Trophoblast cell (in vitro differentiated cells and primary cell): ENCODE results near the gene TTC21A.
A peak's percentile ranks its signal among the peaks of the same experiment; 100 is the strongest.

ENCODE experiments used
- DNase-seq, 2 donors: peaks; one replicate each; pipeline ENCODE4 v3.0.0-alpha.2; 2016
- H2AFZ ChIP-seq: 2 replicates; pipeline ENCODE4 v1.6.1; 2013; ENCODE audit warnings: low read length, moderate library complexity, mild to moderate bottlenecking; ENCODE audit not compliant: insufficient read depth, poor library complexity
- H2AK5ac ChIP-seq: 2 replicates; pipeline ENCODE4 v1.6.1; 2013; ENCODE audit warnings: mild to moderate bottlenecking, low read length
- H2BK120ac ChIP-seq: 2 replicates; pipeline ENCODE4 v1.6.1; 2013; ENCODE audit warnings: low read length, mild to moderate bottlenecking, moderate library complexity; ENCODE audit not compliant: insufficient read depth, poor library complexity
- H2BK12ac ChIP-seq: 2 replicates; pipeline ENCODE4 v1.6.1; 2013; ENCODE audit warnings: mild to moderate bottlenecking, low read length, moderate library complexity
- H2BK5ac ChIP-seq: 2 replicates; pipeline ENCODE4 v1.6.1; 2013; ENCODE audit warnings: low read length, low read depth, moderate library complexity, mild to moderate bottlenecking; ENCODE audit not compliant: poor library complexity
- H3K14ac ChIP-seq: 2 replicates; pipeline ENCODE4 v1.6.1; 2013; ENCODE audit warnings: mild to moderate bottlenecking, low read length
- H3K18ac ChIP-seq: 2 replicates; pipeline ENCODE4 v1.6.1; 2013; ENCODE audit warnings: mild to moderate bottlenecking, low read length
- H3K23ac ChIP-seq: 2 replicates; pipeline ENCODE4 v1.6.1; 2013; ENCODE audit warnings: low read length
- H3K27ac ChIP-seq: 2 replicates; pipeline ENCODE4 v1.5.1; 2013; ENCODE audit warnings: low read depth, mild to moderate bottlenecking, inconsistent platforms, low read length, moderate library complexity
- H3K27me3 ChIP-seq: 2 replicates; pipeline ENCODE4 v1.6.1; 2013; ENCODE audit warnings: inconsistent platforms, mild to moderate bottlenecking, low read length, moderate library complexity; ENCODE audit not compliant: insufficient read depth
- H3K36me3 ChIP-seq, 2 experiments: 1 replicate in 1 of 2; 2 replicates in 1 of 2; pipeline ENCODE4 v1.6.1; 2013; ENCODE audit warnings: low read length in 2 of 2, mild to moderate bottlenecking in 2 of 2, moderate library complexity in 1 of 2; ENCODE audit not compliant: insufficient read depth in 2 of 2, control insufficient read depth in 1 of 2
- H3K4ac ChIP-seq: 2 replicates; pipeline ENCODE4 v1.6.1; 2013; ENCODE audit warnings: low read depth, mild to moderate bottlenecking, low read length, moderate library complexity
- H3K4me1 ChIP-seq, 2 experiments: 1 replicate in 1 of 2; 2 replicates in 1 of 2; pipeline ENCODE4 v1.6.1; 2013; ENCODE audit warnings: low read length in 2 of 2, mild to moderate bottlenecking in 2 of 2, moderate library complexity in 1 of 2; ENCODE audit not compliant: insufficient read depth in 2 of 2, control insufficient read depth in 1 of 2
- H3K4me2 ChIP-seq: 2 replicates; pipeline ENCODE4 v1.6.1; 2013; ENCODE audit warnings: inconsistent platforms, mild to moderate bottlenecking, low read length, moderate library complexity
- H3K4me3 ChIP-seq: 2 replicates; pipeline ENCODE4 v1.5.1; 2013; ENCODE audit warnings: mild to moderate bottlenecking, low read depth, low read length, inconsistent platforms
- H3K79me1 ChIP-seq: one replicate; pipeline ENCODE4 v1.6.1; 2013; ENCODE audit warnings: low read length
- H3K79me2 ChIP-seq: 2 replicates; pipeline ENCODE4 v1.6.1; 2013; ENCODE audit warnings: low read length, mild to moderate bottlenecking; ENCODE audit not compliant: control insufficient read depth, insufficient read depth, poor library complexity
- H3K9ac ChIP-seq: 2 replicates; pipeline ENCODE4 v1.6.1; 2013; ENCODE audit warnings: mild to moderate bottlenecking, low read length
- H3K9me3 ChIP-seq: 2 replicates; pipeline ENCODE4 v1.6.1; 2013; ENCODE audit warnings: low read depth, mild to moderate bottlenecking, control low read depth, inconsistent platforms, low read length; ENCODE audit not compliant: insufficient read depth
- H4K12ac ChIP-seq: 2 replicates; pipeline ENCODE4 v1.6.1; 2013; ENCODE audit warnings: low read depth, mild to moderate bottlenecking, low read length, moderate library complexity
- H4K8ac ChIP-seq: 2 replicates; pipeline ENCODE4 v1.6.1; 2013; ENCODE audit warnings: low read depth, mild to moderate bottlenecking, low read length, moderate library complexity
- H4K91ac ChIP-seq: one replicate; pipeline ENCODE4 v1.6.1; 2013; ENCODE audit warnings: low read depth, mild to moderate bottlenecking, low read length, moderate library complexity
- WGBS: extraction: QIAGEN DNeasy Blood & Tissue Kit; methylation state at CpG from one replicate; pipeline ENCODE4 v1.1.7; 2013; ENCODE audit warnings: missing lambda C conversion rate; ENCODE audit not compliant: insufficient read length, insufficient coverage; ENCODE audit errors: extremely low coverage; 5-methylcytosine and 5-hydroxymethylcytosine counted together

TTC21A gene

DNA sequence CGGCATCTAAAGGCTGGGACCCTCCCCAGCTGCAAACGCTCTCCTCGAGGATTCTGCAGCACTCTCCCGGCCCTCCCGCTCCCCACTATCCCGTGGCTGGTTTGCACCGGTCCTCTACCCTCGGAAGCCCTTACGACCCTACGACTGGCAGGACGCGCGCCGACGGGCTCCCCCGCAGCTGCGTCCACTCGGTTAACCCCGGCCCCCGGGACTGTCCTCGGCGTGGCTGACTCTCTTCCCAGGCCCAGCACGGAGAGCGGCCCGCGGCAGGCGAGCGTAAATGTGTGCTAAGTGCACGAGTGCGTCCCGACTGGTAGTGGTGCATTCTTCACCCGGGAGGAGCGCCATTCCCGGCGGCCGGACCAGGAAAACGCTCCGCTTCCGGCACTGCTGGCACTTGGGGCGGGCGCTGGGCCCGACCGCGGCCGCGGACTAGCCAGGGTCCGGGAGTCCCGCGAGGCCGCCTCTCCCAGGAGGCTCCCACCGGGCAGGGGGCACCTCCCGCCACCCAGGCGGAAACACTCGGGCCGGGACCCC is 561 bp upstream of the TTC21A start:
- H4K91ac ChIP-seq, result peak overlapping the region; percentile 64
- peaks cover 3 to 4% of the 10 kb centered on the region in 2 experiments for H3K36me3 ChIP-seq
- H3K4ac ChIP-seq, result peak overlapping the region; percentile 74
- no peaks in the 10 kb centered on the region for H3K9me3 ChIP-seq
- peak overlapping the region; percentile 62 for H2BK5ac ChIP-seq
- peak; percentile 60 to 74 for DNase-seq
- no peaks in the 10 kb centered on the region for H3K27me3 ChIP-seq
- H3K18ac ChIP-seq, result peak overlapping the region; percentile 90
- H3K14ac ChIP-seq, result peak overlapping the region; percentile 89
- H3K4me1 ChIP-seq, result peaks cover 0 to 11% of the 10 kb centered on the region in 2 experiments
- peak overlapping the region; percentile 90 for H3K9ac ChIP-seq
- H3K27ac ChIP-seq, result peak overlapping the region; percentile 35
- peak overlapping the region; percentile 92 for H2AFZ ChIP-seq
- H3K79me2 ChIP-seq, result peaks cover 8% of the 10 kb centered on the region
- peak overlapping the region; percentile 74 for H2BK120ac ChIP-seq
- peak overlapping the region; percentile 52 for H2AK5ac ChIP-seq
- H3K4me2 ChIP-seq, result peak overlapping the region; percentile 71
- WGBS, result no CpG with 5 or more reads among the region's 55 CpGs
- no peak overlapping the region for H2BK12ac ChIP-seq
- H3K79me1 ChIP-seq, result peaks cover 10% of the 10 kb centered on the region
- H4K8ac ChIP-seq, result peak overlapping the region; percentile 20
- peak overlapping the region; percentile 81 for H4K12ac ChIP-seq
- peak overlapping the region; percentile 94 for H3K4me3 ChIP-seq
- H3K23ac ChIP-seq, result no peak overlapping the region

DNA sequence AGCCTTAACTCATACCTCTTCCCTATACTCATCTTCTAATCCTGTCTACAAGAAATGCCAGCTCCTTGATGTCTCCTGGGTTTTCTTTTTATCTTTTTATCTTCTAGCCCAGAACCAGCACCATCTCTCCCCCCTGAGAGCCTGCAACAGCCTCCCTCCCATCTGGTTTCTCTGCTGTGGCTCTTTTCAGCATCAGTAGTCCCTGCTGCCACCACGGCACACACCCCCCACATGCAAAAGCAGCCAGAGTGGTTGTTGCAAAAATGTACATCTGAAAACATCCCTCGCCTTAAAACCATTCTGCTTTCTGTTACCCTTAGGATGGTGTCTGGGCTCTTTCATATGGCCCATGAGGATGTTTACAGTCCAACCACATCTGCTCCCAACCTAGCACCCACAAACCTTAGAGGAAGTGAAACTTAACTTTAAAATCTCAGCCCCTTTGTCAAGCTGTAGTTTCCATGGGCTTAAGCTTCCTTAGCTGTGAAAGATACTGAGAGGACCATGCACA is 775 bp downstream of the TTC21A start:
- Histone ChIP-seq H2BK12ac (no peak overlapping the region), H3K4ac (no peak overlapping the region), H4K8ac (no peak overlapping the region), H3K79me2 (peaks cover 8% of the 10 kb centered on the region), H3K79me1 (peaks cover 10% of the 10 kb centered on the region), H3K4me3 (no peak overlapping the region), H3K27ac (no peak overlapping the region), H2AFZ (no peak overlapping the region), H3K23ac (no peak overlapping the region), H3K4me2 (peak overlapping the region; percentile 71), H2BK120ac (no peak overlapping the region), H2AK5ac (no peak overlapping the region), H2BK5ac (no peak overlapping the region), H3K36me3 (no peaks in the 10 kb centered on the region), H3K18ac (no peak overlapping the region), H4K91ac (no peak overlapping the region), H3K4me1 (peaks cover 0 to 11% of the 10 kb centered on the region in 2 experiments), H3K27me3 (no peaks in the 10 kb centered on the region), H3K9me3 (no peaks in the 10 kb centered on the region), H3K9ac (no peak overlapping the region), H4K12ac (no peak overlapping the region), H3K14ac (no peak overlapping the region)
- no CpG with 5 or more reads among the region's 2 CpGs for WGBS
- no peak for DNase-seq

DNA sequence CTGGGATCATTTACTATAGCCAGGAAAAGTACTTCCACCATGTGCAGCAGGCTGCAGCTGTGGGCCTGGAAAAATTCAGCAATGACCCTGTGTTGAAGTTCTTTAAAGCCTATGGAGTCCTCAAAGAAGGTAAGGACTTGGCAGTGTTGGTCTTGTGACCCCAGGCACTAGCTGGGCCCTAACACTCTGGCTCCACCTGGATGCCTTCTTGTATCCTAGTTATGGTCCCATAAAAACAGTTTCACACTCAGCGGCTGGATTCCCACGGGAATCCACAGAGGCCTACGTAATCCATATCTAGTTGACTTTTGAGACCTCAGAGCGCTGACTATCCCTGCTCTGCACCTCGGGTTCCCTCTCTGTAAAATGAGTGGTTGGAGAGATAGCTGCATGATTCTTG is 1.6 kb downstream of the TTC21A start:
- H2BK12ac ChIP-seq, result no peak overlapping the region
- no peak overlapping the region for H3K4ac ChIP-seq
- H2BK120ac ChIP-seq, result no peak overlapping the region
- no peak overlapping the region for H3K23ac ChIP-seq
- H2AFZ ChIP-seq, result no peak overlapping the region
- no peak overlapping the region for H3K4me2 ChIP-seq
- H3K36me3 ChIP-seq, result no peaks in the 10 kb centered on the region
- no peak overlapping the region for H4K8ac ChIP-seq
- no peak overlapping the region for H2BK5ac ChIP-seq
- H4K12ac ChIP-seq, result no peak overlapping the region
- no peak for DNase-seq
- H3K14ac ChIP-seq, result no peak overlapping the region
- no CpG with 5 or more reads among the region's 5 CpGs for WGBS
- H3K4me1 ChIP-seq, result peaks cover 0 to 11% of the 10 kb centered on the region in 2 experiments
- H2AK5ac ChIP-seq, result no peak overlapping the region
- no peak overlapping the region for H3K27ac ChIP-seq
- no peak overlapping the region for H4K91ac ChIP-seq
- H3K4me3 ChIP-seq, result no peak overlapping the region
- H3K18ac ChIP-seq, result no peak overlapping the region
- H3K27me3 ChIP-seq, result no peaks in the 10 kb centered on the region
- H3K9ac ChIP-seq, result no peak overlapping the region
- H3K79me1 ChIP-seq, result peaks cover 10% of the 10 kb centered on the region
- H3K9me3 ChIP-seq, result peaks cover 2% of the 10 kb centered on the region
- peaks cover 8% of the 10 kb centered on the region for H3K79me2 ChIP-seq

DNA sequence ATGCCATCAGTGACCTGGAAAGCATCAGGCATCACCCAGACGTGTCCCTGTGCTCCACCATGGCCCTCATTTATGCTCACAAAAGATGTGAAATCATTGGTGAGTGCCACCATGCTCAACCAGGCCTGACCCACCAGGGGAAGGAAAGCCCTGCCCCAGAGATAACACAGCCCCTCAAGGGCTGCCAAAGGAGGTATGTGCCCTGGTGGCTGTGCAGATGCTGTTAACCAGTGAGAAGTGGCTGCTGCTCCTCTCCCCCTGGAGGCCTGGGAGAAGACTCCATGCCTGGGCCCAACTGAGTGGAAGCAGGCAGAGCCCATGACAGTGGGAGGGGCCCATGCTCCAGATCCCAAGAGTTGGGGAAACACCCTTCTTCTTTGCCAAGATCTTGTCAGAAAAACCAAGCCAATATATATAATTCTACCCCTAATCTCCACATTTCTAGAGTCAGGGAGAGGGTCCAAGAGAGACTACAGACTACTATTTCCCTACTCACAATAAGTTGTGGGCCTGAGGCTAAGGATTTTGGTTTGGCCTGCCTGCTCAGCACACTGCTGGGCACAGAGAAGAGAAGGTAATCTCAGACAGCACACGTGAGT is 2.7 kb downstream of the TTC21A start:
- H4K91ac ChIP-seq, result no peak overlapping the region
- H3K9me3 ChIP-seq, result peaks cover 2% of the 10 kb centered on the region
- no peak overlapping the region for H2BK120ac ChIP-seq
- no peak overlapping the region for H3K23ac ChIP-seq
- H2AK5ac ChIP-seq, result no peak overlapping the region
- H3K27ac ChIP-seq, result no peak overlapping the region
- peaks cover 8% of the 10 kb centered on the region for H3K79me2 ChIP-seq
- no peaks in the 10 kb centered on the region for H3K36me3 ChIP-seq
- peaks cover 0 to 11% of the 10 kb centered on the region in 2 experiments for H3K4me1 ChIP-seq
- H3K4me2 ChIP-seq, result no peak overlapping the region
- no peak overlapping the region for H3K18ac ChIP-seq
- H2BK12ac ChIP-seq, result no peak overlapping the region
- no peak overlapping the region for H3K4ac ChIP-seq
- no peak overlapping the region for H3K9ac ChIP-seq
- peaks cover 10% of the 10 kb centered on the region for H3K79me1 ChIP-seq
- no peak overlapping the region for H4K8ac ChIP-seq
- no peaks in the 10 kb centered on the region for H3K27me3 ChIP-seq
- DNase-seq, result no peak
- H2AFZ ChIP-seq, result no peak overlapping the region
- no peak overlapping the region for H3K4me3 ChIP-seq
- no peak overlapping the region for H4K12ac ChIP-seq
- WGBS, result no CpG with 5 or more reads among the region's 2 CpGs
- no peak overlapping the region for H3K14ac ChIP-seq
- H2BK5ac ChIP-seq, result no peak overlapping the region
